HG03342 (cell line): ENCODE results near the gene BCAP31.

Experiments used
- ATAC-seq: cut with Tn5 transposase; IDR thresholded peaks from one replicate; pipeline ENCODE4 v1.9.1; 2021; ENCODE audit warnings: mild to moderate bottlenecking, moderate library complexity; ENCODE audit not compliant: unreplicated experiment

Gene BCAP31

DNA sequence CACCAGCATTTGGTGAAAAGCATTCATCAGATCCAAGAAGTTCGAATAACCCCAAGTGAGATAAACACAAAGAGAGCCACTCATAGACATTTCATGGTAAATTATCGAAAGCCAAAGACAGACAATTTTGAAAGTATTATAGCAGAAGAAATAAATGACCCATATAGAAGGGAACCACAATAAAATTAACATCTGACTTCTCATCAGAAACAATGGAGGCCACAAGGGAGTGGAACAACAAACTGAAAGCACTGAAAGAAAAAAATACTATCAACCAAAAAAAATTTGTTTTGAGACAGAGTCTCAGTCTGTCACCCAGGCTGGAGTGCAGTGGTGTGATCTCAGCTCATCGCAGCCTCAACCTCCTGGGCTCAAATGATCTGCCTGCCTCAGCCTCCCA lies 64.9 kb downstream of the BCAP31 start:
- no peak for ATAC-seq

GRCh38 chrX:153657161-153657560 lies 67.0 kb downstream of the BCAP31 start:
- ATAC-seq, result no peak

- ATAC-seq, result no peak
Measured at GRCh38 chrX:153653556-153653955, 70.6 kb downstream of the BCAP31 start.

- no peak for ATAC-seq
Measured at GRCh38 chrX:153651540-153652079, 72.6 kb downstream of the BCAP31 start.

DNA sequence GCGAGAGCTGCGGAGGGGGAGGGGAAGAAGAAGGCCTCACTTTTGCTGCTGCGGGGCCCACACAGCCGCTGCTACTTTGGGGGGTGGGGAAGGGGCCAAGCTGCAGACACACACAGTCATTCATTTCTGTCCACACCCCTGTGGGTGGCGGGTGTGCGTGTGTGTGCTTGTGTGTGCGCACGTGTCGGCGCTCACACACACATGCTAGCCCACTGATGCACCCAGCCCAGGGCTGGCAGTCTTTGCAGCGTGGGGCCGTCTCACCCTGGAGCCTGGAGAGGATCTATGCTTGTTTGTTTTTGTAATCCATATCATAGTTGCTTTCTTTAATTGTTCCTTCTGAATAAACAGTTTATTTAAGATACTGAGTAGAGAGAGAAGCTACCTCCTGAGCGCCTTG lies 73.2 kb downstream of the BCAP31 start:
- ATAC-seq, result no peak
